NK-92 treated with Interleukin-12 subunit alpha and Interleukin-12 subunit beta, amount 100 ng/mL, for 24 hours (cell line): ENCODE results near the gene HOXC13.

ENCODE experiments used
- DNase-seq: peaks from one replicate; lab custom pipeline; 2025; lab: John Stamatoyannopoulos, UW

The HOXC13 gene

DNA sequence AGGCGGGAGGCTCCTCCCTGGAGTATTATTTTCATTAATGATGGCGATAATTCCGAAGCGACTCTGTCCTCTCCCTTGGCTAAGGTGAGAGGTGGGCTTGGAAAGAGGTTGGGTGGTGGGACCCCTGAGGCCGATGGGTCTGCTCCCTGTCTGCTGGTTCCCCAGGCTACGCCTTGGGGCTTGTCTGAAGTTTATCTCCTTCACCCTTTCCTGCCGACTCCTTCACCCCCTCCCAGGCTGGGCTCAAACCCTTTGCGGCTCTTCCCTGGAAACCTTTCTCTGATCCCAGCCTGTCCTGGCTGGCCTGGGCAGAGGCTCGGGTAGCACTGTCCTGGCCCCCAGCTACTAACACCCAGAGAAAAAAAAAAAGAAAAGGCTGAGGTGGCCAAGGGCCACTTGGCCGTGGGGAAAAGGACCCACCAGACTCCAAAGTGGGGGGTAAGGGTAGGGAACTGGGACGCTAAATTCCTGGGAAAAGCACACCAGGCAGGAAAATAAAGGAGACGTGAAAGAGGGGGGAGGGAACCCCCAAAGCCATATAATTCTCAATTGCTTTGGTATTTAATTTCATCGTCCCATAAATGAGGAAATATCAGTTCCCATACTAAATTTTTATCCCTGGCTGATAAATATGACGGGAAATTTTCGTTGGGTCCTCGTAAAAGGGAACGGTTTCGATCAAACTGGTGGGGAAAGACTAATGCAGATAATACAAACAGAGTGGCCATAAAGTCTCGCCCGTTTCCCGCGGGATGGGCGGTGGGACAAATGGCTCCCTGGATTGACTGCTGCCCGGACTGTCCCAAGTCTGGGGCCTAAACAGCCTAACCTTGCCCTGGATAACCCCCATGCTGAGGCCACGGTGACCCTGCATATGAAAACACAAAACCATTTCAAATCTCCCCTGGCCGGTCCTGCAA is 44.3 kb downstream of the HOXC13 start:
- no peak for DNase-seq

DNA sequence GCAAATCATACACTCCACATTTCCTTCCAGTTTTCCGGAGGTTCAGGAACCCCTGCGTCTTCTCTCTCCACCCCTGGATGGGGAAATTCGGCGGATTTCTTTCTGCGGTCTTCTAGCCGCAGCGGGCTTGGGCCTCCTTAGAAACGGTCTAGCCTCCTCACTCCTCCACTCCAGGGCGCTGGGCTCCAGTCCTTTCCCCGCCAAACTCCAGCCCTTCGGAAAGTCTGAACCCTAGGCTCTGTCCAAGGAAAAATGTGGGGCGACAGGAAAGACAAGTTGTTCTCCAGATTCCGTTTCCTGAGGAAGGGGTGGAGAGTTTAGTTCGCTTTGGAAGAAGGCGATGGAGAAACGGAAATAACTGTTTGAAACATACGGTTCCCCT is 44.9 kb downstream of the HOXC13 start:
- DNase-seq: no peak

DNA sequence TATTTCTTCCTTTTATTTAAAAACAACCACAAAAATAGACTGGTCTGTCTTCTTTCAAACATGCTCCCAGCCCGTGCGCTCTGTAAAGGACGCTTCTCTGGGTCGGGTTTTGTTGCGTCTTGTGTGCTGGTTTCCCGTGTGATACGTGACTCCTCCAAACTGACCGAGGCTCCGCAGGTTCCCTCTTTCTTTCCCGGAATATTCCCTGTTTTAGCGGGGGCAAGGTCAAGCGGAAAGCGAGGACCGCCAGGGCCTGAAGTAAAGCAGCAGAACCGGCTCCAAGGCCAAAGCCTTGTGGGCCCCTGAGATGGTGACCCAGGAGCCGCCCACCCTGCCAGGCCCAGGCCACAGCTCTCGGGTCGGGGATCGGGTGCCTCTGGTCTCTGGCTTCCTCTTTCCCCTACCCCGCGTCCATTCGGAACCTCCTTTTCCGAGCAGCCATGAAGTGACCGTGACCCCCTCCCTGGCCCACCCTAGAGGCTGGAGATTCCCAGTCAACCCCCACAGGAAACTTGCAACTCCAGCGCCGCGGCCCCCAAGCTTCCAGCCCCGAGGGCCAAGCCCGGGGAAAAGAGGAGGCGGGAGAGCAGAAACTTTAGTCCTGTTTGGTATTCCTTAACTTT is 45.4 kb downstream of the HOXC13 start:
- DNase-seq: no peak

DNA sequence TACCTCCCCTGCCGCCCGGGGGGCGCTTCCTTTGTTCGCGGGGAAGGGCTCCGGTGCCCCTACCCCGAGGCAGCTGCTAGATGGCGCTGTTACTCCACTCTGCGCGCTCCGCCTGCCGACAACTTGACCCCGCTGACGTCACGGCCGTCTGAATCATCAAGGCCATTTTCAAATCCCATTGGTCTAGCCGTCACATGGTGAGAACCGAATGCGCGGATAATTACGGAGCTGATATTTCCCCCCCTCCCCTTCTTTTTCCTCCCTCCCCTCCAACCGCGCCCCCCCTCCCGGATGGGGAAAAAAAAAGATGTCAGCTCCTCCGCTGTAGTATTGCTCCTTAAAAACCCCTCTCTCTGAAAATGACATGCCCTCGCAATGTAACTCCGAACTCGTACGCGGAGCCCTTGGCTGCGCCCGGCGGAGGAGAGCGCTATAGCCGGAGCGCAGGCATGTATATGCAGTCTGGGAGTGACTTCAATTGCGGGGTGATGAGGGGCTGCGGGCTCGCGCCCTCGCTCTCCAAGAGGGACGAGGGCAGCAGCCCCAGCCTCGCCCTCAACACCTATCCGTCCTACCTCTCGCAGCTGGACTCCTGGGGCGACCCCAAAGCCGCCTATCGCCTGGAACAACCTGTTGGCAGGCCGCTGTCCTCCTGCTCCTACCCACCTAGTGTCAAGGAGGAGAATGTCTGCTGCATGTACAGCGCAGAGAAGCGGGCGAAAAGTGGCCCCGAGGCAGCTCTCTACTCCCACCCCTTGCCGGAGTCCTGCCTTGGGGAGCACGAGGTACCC is 46.5 kb downstream of the HOXC13 start, which contains the start of gene HOXC10:
Gene HOXC10 (plus strand): TSS at position 246 of the 791 bp plus-strand sequence. CDS start 114 bp downstream, at position 360.
- DNase-seq: no peak

DNA sequence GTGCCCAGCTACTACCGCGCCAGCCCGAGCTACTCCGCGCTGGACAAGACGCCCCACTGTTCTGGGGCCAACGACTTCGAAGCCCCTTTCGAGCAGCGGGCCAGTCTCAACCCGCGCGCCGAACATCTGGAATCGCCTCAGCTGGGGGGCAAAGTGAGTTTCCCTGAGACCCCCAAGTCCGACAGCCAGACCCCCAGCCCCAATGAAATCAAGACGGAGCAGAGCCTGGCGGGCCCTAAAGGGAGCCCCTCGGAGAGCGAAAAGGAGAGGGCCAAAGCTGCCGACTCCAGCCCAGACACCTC is 47.0 kb downstream of the HOXC13 start:
- DNase-seq: no peak

DNA sequence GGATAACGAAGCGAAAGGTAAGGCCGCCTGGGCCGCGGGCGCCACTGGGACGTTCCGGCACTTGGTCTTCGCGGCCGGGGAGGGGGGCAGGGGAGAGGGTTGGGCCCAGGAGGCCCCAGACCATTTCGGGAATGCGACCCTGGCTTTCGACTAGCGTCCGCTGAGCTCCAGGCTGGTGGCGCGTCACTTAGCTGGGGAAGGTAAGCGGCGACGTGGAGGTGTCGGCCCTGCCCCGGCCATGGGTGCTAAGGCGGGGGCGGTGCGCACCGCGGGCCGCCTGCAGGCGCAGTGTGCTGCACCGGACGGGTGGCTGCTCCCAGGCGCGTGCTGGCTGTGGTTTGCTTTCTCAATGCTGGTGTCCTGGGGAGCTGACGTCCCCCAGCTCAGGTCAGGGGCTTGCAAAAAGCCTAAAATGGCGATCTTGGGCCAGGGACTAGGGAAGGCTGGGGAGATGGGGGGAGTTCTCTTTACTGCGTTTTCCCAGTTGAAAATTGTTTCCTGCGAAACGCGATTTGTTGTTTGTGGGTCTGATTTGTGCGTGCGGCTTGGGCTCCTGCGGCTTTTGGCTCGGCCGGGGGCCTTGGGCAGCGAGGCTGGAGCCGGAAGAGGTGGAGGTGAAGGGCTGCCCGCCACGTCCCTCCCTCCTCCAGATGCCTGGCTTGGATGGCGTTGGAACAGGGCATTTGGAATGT is 47.5 kb downstream of the HOXC13 start:
- DNase-seq: no peak

DNA sequence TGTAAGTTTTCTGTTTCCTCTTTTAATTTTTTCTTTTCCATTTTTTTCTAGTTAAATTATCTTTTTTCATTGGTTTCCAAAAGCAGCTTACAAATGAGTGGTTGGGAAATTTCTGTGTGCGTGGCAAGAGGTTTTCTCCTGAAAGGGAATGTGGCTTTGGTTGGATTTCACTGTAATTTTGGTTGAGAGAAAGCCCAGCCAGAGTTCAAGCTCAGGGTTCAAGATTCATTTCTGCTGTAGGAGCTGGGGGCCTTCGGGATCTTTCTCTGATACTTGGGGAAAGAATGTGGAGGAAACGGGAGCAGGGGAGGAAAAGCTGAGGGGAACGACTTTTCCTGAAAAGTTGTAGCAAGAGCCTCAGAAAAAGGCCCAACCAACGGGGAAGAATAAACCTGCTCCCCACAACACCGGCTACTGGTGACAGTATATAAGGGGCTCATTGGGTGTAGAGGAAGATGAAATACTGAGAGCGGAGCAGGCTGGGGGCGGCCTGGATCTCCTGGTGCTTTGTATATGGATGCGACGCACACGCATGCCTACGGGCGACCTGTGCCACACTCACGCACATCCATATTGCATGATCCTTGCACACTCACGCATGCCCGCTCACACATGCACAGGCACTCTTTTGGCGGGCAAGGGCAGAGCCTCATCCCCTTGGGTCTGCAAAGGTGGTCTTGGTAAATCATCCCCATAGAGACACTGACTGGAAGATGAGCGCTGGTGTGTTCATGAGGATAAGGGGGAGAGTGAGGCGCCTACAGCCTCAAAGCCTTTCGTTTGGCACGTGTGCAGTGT is 48.3 kb downstream of the HOXC13 start:
- DNase-seq: no peak

DNA sequence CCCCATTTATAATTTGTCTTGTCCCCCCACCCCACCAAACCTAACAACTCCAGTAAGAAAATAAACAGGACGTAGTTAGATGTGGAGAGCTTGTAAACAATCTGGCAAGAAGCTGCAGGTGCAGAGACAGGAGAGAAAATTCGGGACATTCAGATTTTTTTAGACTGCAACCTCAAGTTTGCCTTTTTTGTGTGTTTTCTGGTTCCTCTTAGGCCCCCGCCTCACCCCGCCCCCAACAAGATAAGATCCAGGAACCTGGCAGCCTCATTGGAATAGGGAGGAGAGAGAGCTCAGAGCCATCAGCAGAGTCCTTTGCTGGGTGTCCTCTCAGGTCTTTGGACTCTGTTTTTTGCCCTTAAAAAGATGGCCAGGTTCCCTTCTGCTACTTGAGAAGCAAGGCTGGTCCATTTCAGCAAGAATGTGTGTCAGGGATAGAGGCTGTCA is 49.2 kb downstream of the HOXC13 start:
- DNase-seq: no peak

DNA sequence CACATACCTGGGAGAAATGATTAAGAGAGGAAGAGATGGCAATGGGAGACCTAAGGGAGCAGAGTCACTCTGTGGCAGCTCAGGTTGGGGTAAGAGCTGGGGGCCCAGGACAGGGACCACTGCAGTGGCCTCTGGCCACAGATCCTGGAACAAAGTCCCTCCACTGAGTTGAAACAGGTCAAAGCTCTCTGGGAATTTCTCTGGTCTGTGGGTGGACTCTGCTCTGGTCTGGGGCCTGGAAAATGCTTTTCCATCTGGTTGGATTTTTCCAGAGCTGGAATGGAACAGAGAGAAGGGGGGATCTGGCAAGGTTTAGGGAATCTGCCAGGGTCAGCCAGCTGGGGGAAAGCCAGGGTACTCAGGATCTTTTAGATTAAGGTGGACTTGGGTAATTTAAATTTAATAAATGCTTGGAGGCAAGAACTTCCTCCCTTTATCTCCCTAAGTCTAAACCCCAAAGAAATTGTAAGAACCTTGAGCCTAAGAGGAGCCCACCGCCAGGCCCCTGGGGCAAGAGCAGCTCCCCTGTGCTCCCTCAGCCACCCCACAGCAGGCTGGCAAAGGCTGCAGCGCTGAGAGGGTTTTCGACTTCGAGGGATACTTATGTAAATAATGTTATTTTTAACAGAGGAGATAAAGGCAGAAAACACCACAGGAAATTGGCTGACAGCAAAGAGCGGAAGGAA is 50.1 kb downstream of the HOXC13 start:
- no peak for DNase-seq

DNA sequence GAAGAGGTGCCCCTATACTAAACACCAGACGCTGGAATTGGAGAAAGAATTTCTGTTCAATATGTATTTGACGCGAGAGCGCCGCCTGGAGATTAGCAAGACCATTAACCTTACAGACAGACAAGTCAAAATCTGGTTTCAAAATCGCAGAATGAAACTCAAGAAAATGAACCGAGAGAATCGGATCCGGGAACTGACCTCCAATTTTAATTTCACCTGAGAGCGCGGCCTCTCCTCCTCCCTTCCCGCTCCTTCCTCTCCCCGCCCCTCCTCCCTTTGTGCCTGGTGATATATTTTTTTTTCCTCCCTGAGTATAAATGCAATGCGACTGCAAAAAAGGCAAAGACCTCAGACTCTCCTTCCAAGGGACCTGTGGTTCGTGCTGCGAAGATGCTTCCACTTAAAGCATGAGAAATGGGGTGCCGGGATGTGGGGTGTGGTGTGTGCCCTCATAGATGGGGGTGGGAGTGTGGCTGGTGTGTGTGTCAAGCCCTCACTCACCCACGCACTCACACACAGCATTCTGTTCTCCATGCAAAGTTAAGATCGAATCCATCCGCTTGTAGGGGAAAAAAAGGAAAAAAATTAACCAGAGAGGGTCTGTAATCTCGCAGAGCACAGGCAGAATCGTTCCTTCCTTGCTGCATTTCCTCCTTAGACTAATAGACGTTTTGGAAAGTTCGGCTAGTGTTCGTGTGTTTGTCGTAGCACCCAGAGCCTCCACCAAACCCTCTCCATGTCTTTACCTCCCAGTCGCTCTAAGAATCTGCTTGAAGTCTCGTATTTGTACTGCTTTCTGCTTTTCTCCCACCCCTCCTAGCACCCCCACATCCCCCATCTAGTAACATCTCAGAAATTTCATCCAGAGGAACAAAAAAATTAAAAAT is 50.8 kb downstream of the HOXC13 start:
- no peak for DNase-seq

DNA sequence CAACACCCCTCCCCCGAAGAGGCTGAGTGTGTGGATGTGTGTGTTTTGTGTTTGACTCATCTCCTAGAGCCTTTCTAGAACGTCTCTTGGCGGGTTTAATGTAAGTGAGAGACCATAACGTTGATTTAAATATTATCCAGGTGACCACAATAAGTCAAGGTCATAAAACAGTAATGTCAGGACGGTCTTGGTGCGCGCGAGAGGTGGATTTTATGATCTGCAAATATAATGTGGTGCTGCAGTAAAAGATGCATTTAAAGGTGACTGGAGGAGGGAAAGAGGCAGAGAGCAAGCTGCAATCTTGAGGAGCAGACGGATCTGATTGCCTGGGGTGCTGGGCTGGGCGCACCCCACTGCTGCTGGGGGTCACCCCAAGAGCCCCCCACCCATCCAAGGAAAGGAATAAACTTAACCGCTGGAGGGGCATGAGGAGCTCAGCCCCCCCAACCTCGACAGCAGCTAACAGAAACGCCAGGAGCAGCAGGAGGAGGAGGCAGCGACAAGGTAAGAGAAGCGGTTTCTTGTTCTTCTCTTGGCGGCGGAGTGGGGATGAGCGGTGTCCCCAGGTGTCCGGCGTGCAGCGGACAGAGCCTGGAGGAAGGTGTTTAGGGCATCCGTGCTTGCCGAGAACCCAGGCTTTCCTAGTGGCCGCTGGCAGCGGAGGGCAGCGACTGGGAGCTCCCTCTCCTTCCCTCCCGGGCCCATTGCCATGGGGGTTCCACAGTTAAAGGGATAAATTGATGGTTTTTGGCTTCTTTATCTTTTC is 51.9 kb downstream of the HOXC13 start:
- DNase-seq: no peak

DNA sequence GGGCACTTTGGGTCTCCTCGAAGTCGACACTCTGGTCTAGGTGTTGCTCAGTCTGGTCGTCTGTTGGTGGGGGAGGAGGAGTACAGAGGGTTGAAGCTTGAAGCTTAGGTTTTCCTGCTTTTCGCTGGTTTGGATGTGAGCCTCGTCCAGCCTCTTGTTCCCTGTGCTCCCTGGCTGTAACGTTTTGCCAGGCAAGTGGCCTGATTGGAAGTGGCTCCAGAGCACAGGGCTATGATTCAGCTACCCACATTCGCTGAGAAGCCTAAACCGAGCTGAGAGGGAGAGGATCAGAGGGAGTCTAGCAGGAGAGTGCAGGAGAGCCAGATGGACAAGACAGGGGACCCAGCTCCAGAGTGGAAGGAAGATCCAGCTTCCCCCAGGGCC is 52.4 kb downstream of the HOXC13 start:
- no peak for DNase-seq

DNA sequence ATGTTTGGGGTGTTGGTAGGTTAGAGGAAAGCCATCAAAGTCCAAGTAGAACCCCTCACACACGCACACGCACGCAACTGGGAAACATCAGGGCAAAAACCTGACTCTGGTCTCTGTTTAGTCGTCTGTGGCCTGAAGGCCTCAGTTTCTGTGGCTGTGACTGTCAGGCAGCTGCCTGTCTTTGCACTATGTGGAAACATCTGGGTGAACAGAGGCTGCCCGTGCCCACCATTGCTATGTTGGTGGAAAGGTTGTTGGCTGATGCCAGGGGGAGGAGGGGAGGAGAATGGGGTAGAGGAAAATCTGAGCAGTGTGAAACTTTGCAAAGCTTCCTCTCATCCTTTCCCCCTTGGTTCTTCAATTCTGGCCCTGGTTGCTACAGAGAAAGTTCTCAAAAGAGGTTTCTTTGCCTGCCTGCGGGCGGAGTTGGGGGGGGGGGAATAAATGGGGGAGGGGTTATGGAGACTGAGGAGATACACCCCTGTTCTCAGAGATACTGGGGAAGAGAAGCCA is 53.8 kb downstream of the HOXC13 start:
- DNase-seq: no peak

DNA sequence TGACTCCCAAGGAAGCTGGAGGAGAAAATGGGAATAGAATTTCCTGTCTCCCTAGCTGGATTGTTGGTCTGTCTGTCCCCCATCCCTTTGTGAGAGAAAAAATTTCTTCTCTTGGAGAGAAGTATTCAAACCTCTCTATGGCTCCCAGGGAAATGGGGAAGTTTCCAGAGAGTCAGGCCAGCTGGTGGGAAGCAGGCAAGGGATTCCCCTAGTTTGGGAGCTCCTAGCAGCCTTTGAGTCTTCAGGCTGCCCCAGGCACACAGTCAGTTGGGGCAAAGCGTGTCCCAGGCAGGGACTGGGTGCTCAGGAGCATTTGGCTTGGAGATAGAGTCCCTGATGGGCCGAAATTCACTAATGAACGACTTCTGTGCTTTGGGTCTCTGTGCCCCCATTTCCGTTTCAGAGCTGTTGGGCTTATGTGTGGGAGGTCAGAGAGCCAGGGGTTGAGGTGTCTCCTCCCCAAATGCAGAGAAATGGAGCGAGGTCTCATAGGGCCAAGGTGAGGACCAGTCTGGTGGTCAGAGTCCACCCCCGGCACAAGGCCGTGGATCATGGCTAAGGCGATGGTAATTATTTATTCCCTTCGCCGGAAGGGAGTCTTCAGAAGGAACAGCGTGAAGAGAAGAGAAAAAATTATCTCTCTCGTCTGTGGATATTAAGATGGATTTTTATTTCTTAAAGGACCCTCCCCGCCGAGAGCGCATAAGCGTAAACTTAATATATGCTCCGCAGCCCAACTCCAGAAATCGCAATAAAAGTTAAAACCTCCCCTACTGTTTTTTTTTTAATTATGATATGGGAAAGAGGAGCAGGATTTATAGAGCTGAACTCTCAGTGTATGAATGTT is 54.8 kb downstream of the HOXC13 start:
- DNase-seq: no peak

DNA sequence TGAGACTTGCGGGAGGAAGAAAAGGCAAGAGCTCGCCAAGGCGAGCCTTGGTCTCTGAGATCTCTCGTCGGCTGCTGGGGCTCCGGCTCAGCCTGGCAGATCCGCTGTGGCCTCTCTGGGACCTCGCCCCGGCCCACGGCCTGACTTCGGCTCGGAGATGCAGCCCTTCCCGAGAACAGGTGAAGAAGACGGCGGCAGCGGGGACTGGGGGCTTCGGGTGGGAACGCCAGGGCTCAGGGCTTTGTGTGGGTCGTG is 55.3 kb downstream of the HOXC13 start:
- DNase-seq: no peak

DNA sequence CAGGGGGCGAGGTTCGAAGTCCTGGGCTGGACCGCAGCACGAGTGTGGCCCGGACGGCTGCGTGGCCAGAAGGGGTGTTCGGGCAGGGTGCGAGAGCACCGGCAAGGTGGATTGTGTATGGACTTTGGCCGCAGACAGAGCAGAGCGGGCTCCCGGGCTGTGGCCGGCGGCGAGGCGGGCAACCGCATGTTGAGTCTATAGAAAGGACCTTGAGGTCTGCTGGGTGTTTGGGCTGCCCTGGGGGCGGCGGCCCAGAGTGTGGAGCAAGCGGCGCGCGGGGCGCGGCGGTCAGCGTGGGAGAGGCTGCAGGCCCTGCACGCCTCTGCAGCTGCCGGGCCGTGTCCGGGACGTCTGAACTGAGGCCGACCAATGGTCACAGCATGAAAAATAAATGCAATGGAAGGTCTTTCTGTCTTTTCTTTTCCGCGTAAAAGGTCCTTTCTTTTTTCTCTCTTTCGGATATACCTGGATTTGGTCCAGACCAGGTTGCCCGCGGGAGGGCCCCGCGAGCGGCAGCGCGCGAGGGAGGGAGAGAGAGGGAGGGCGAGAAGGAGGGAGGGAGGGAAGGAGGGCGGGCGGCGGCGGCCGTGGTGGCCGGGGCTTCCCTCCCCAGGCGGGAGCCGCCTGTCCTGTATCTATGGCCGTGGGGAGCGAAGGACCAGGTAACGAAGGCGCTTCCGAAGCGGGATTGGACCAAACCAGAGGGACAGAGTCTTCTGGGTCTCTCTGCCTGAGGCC is 55.8 kb downstream of the HOXC13 start:
- no peak for DNase-seq

DNA sequence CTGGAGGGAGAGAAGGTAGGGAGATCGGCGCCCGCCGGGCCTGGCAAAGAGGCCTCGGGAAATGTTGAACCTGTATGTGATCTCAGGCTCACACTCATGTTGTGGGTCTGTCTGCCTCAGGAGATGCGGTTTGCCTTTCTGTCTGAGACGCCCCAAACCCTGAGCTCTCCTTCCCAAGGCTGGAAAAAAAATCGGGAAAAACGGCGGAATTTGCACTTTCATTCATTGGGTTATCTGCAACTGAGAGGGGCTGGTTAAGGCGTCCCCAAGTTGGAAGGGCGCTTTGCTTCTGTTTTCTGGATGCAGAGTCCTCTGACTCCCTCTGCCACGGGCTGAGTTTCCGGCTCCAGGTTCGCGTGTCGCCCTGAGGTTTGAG is 56.4 kb downstream of the HOXC13 start:
- DNase-seq: no peak
